Omental fat pad (tissue), 4 donors: ENCODE results near the gene NPC1. TPM values are rescaled to one million over a fixed set of nuclear protein-coding genes. Genes with fewer than 3 reads are reported as not detected.

Experiments used
- ATAC-seq: fragments of 150-250 bp; one replicate; pipeline ENCODE4 v1.9.1; 2016; ENCODE audit warnings: mild to moderate bottlenecking, moderate library complexity; ENCODE audit not compliant: low FRiP score
- DNase-seq: peaks from one replicate; pipeline ENCODE4 v3.0.0-alpha.2; 2019; ENCODE audit warnings: low spot score
- CTCF ChIP-seq, 3 donors: fragments of 450-650 bp; IDR thresholded peaks; one replicate each; pipeline ENCODE4 v1.5.1; 2016 to 2017; ENCODE audit warnings: antibody characterized with exemption in 3 of 3, mild to moderate bottlenecking in 3 of 3, moderate library complexity in 2 of 3
- total RNA-seq, 4 donors: library from RNA; depleted of rRNA; stranded (reverse); fragments of >200 nt; gene quantifications; one replicate each; pipeline ENCODE4 v1.1.0, GENCODE V29; 2016

Gene NPC1
- total RNA-seq, 4 donors from 2014 or later, result 49.3 to 116 (median 54.7) TPM

GRCh38 chr18:23526501-23527063, 59.7 kb downstream of the NPC1 start:
- no peak for TF ChIP-seq CTCF (IDR thresholded peaks at IDR 0.05)
- DNase-seq, result no peak
- no peak for ATAC-seq

- ATAC-seq (no peak), DNase-seq (no peak)
- no peak for TF ChIP-seq CTCF (IDR thresholded peaks at IDR 0.05)
Measured at GRCh38 chr18:23524213-23524707, 62.0 kb downstream of the NPC1 start.

GRCh38 chr18:23523429-23524212, 62.7 kb downstream of the NPC1 start:
- DNase-seq, result no peak
- no peak for TF ChIP-seq CTCF (IDR thresholded peaks at IDR 0.05)
- no peak for ATAC-seq

GRCh38 chr18:23521907-23522306, 64.4 kb downstream of the NPC1 start:
- TF ChIP-seq CTCF (IDR thresholded peaks at IDR 0.05), result no peak
- DNase-seq (no peak), ATAC-seq (no peak)

- ATAC-seq (no peak), DNase-seq (no peak)
- no peak for TF ChIP-seq CTCF (IDR thresholded peaks at IDR 0.05)
Measured at GRCh38 chr18:23521271-23521670, 65.0 kb downstream of the NPC1 start.

- TF ChIP-seq CTCF (IDR thresholded peaks at IDR 0.05), result no peak
- DNase-seq (no peak), ATAC-seq (no peak)
Measured at GRCh38 chr18:23519734-23520133, 66.6 kb downstream of the NPC1 start.
